Astrocyte (in vitro differentiated cells and primary cell): ENCODE measurements around the gene FPGS. TPM values are rescaled to one million over a fixed set of nuclear protein-coding genes. Genes with fewer than 3 reads are reported as not detected.

Experiments
- DNase-seq: peaks from one replicate; pipeline ENCODE4 v3.0.0-alpha.2; 2010; ENCODE audit warnings: low read depth
- FAIRE-seq: peaks from 2 replicates; lab custom pipeline; 2011; peaks lifted over from hg19 to GRCh38; lab: Jason Lieb, UNC
- H2AFZ ChIP-seq: 2 replicates; pipeline ENCODE4 v1.6.0; 2012; ENCODE audit warnings: low read depth, low read length, inconsistent platforms
- H3K27ac ChIP-seq: 2 replicates; pipeline ENCODE4 v1.5.1; 2011; ENCODE audit warnings: low read depth, low read length, inconsistent platforms
- H3K27me3 ChIP-seq: 2 replicates; pipeline ENCODE4 v1.6.0; 2011; ENCODE audit warnings: low read length, inconsistent platforms; ENCODE audit not compliant: insufficient read depth
- H3K36me3 ChIP-seq: 2 replicates; pipeline ENCODE4 v1.5.1; 2011; ENCODE audit warnings: low read length, inconsistent platforms; ENCODE audit not compliant: insufficient read depth
- H3K4me1 ChIP-seq: 2 replicates; pipeline ENCODE4 v1.5.1; 2011; ENCODE audit warnings: low read length, inconsistent platforms; ENCODE audit not compliant: insufficient read depth
- H3K4me2 ChIP-seq: 2 replicates; pipeline ENCODE4 v1.6.0; 2012; ENCODE audit warnings: low read length, inconsistent platforms
- H3K4me3 ChIP-seq: 2 replicates; pipeline ENCODE4 v1.5.1; 2011; ENCODE audit warnings: low read depth, mild to moderate bottlenecking, low read length, inconsistent platforms; ENCODE audit not compliant: insufficient read depth
- H3K79me2 ChIP-seq: 2 replicates; pipeline ENCODE4 v1.6.0; 2012; ENCODE audit warnings: mild to moderate bottlenecking, low read length, inconsistent platforms; ENCODE audit not compliant: insufficient read depth
- H3K9ac ChIP-seq: 2 replicates; pipeline ENCODE4 v1.6.0; 2012; ENCODE audit warnings: mild to moderate bottlenecking, low read length, inconsistent platforms
- H3K9me3 ChIP-seq: 2 replicates; pipeline ENCODE4 v1.5.1; 2012; ENCODE audit warnings: low read depth, mild to moderate bottlenecking, low read length, inconsistent platforms; ENCODE audit not compliant: insufficient read depth
- H4K20me1 ChIP-seq: 2 replicates; pipeline ENCODE4 v1.6.0; 2012; ENCODE audit warnings: low read length, inconsistent platforms; ENCODE audit not compliant: insufficient read depth
- H3K27ac Mint-ChIP-seq: one replicate; pipeline ENCODE4 v1.8.0; 2021; ENCODE audit warnings: mild to moderate bottlenecking, mixed read lengths; ENCODE audit not compliant: unreplicated experiment
- H3K27me3 Mint-ChIP-seq: one replicate; pipeline ENCODE4 v1.8.0; 2021; ENCODE audit warnings: low read depth, mixed read lengths; ENCODE audit not compliant: unreplicated experiment
- H3K36me3 Mint-ChIP-seq: one replicate; pipeline ENCODE4 v1.8.0; 2021; ENCODE audit warnings: low read depth, mixed read lengths; ENCODE audit not compliant: unreplicated experiment
- H3K4me1 Mint-ChIP-seq: one replicate; pipeline ENCODE4 v1.8.0; 2021; ENCODE audit warnings: low read depth, mixed read lengths; ENCODE audit not compliant: unreplicated experiment
- H3K4me3 Mint-ChIP-seq: one replicate; pipeline ENCODE4 v1.8.0; 2021; ENCODE audit warnings: mild to moderate bottlenecking, moderate library complexity, mixed read lengths; ENCODE audit not compliant: unreplicated experiment
- H3K9me3 Mint-ChIP-seq: one replicate; pipeline ENCODE4 v1.8.0; 2021; ENCODE audit warnings: mild to moderate bottlenecking, mixed read lengths; ENCODE audit not compliant: unreplicated experiment
- CTCF ChIP-seq: IDR thresholded peaks from 2 replicates; pipeline ENCODE4 v1.5.1; 2011; ENCODE audit warnings: low read depth, mild to moderate bottlenecking, inconsistent platforms, low read length, moderate library complexity; ENCODE audit not compliant: insufficient read depth
- EZH2 ChIP-seq: IDR thresholded peaks from 2 replicates; pipeline ENCODE4 v1.6.1; 2012; ENCODE audit warnings: mild to moderate bottlenecking, low read length, inconsistent platforms; ENCODE audit not compliant: insufficient read depth
- total RNA-seq: library from RNA; stranded (reverse); gene quantifications from 2 replicates; pipeline ENCODE4 v1.2.1, GENCODE V29; 2021

FPGS gene
- total RNA-seq, 1 donor from 2014 or later: 49.4 TPM

- Mint-ChIP-seq H3K4me1 (peaks cover 10% of the 10 kb centered on the region), H3K27ac (no peak overlapping the region), H3K4me3 (no peak overlapping the region), H3K27me3 (peaks cover 6% of the 10 kb centered on the region), H3K36me3 (peaks cover 2% of the 10 kb centered on the region), H3K9me3 (no peaks in the 10 kb centered on the region)
- Histone ChIP-seq H3K27ac (no peak overlapping the region), H3K9ac (no peak overlapping the region), H3K36me3 (no peaks in the 10 kb centered on the region), H3K4me2 (no peak overlapping the region), H3K4me1 (peaks cover 12% of the 10 kb centered on the region), H4K20me1 (no peaks in the 10 kb centered on the region), H3K79me2 (no peaks in the 10 kb centered on the region), H2AFZ (no peak overlapping the region), H3K4me3 (no peak overlapping the region), H3K9me3 (no peaks in the 10 kb centered on the region), H3K27me3 (no peaks in the 10 kb centered on the region)
- FAIRE-seq: no peak
- DNase-seq: no peak
- TF ChIP-seq CTCF (no peak), EZH2 (no peak)
Observed at GRCh38 chr9:127773272-127773671, 29.4 kb upstream of the FPGS start.

GRCh38 chr9:127773981-127774380 lies 28.7 kb upstream of the FPGS start:
- peaks cover 10% of the 10 kb centered on the region for H3K4me1 ChIP-seq
- no peak for TF ChIP-seq CTCF
- TF ChIP-seq EZH2: no peak
- H3K4me3 Mint-ChIP-seq: no peak overlapping the region
- FAIRE-seq: no peak
- peaks cover 5% of the 10 kb centered on the region for H3K4me1 Mint-ChIP-seq
- H3K9ac ChIP-seq: no peak overlapping the region
- H3K27ac ChIP-seq: no peak overlapping the region
- no peak for DNase-seq
- H3K36me3 ChIP-seq: no peaks in the 10 kb centered on the region
- no peaks in the 10 kb centered on the region for H3K9me3 Mint-ChIP-seq
- no peaks in the 10 kb centered on the region for H3K79me2 ChIP-seq
- no peaks in the 10 kb centered on the region for H3K9me3 ChIP-seq
- no peak overlapping the region for H2AFZ ChIP-seq
- no peaks in the 10 kb centered on the region for H3K36me3 Mint-ChIP-seq
- no peaks in the 10 kb centered on the region for H3K27me3 ChIP-seq
- no peak overlapping the region for H3K27ac Mint-ChIP-seq
- H3K4me3 ChIP-seq: no peak overlapping the region
- no peak overlapping the region for H3K4me2 ChIP-seq
- H4K20me1 ChIP-seq: no peaks in the 10 kb centered on the region
- H3K27me3 Mint-ChIP-seq: peaks cover 6% of the 10 kb centered on the region

GRCh38 chr9:127776195-127776923 lies 26.3 kb upstream of the FPGS start:
- Histone ChIP-seq H3K79me2 (no peaks in the 10 kb centered on the region), H3K4me3 (no peak overlapping the region), H3K27me3 (no peaks in the 10 kb centered on the region), H3K4me1 (no peaks in the 10 kb centered on the region), H3K4me2 (no peak overlapping the region), H4K20me1 (no peaks in the 10 kb centered on the region), H3K9me3 (no peaks in the 10 kb centered on the region), H3K27ac (no peak overlapping the region), H2AFZ (no peak overlapping the region), H3K36me3 (no peaks in the 10 kb centered on the region), H3K9ac (no peak overlapping the region)
- Mint-ChIP-seq H3K27ac (no peak overlapping the region), H3K4me1 (no peaks in the 10 kb centered on the region), H3K27me3 (peaks cover 6% of the 10 kb centered on the region), H3K9me3 (no peaks in the 10 kb centered on the region), H3K4me3 (no peak overlapping the region), H3K36me3 (no peaks in the 10 kb centered on the region)
- TF ChIP-seq CTCF: no peak
- no peak for TF ChIP-seq EZH2
- DNase-seq: no peak
- FAIRE-seq: no peak
